Measurements from ENCODE around the gene MBD3. TPM values are rescaled to one million over a fixed set of nuclear protein-coding genes. Genes with fewer than 3 reads are reported as not detected.
A peak's percentile ranks its signal among the peaks of the same experiment; 100 is the strongest.

The MBD3 gene
- total RNA-seq, 1 donor from 2014 or later, result 51.7 TPM

DNA sequence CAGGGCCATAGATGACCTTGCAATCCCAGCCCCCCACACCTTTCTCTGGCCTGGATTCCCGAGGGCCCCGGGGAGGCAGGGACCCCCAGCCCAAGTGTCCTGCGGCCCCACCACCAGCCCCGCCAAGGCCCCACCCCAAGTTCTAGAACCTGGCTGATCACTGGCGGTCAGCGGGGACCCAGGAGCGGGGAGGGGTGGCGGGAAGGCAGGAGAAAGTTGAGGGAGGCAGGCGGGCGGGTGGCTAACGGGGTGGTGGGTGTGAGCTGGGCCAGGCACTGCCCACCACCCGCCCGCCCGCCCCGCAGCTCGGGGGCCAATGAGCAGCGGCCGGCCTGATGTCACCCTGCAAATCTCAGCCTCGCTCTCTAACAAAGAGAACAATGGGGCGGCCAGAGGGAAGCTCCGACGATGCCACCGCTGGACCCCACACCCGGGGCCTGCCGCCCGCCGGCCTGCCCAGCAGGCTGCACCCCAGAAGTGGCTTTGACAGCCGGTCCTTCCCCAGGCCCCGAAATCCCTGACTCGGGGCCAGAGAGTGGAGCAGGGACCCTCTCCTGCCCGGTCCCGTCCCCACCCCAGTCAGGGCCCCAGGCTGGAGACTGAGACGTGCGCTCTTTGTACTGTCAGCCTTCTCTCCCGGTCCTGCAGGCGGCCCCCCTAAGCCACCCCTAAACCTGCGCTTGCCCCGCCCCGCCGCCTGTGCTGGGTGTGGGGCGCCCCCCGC is 26.1 kb downstream of the MBD3 start:
- Histone ChIP-seq H3K36me3 (ENCODE audit: control insufficient read depth in 3 of 3, insufficient read depth in 3 of 3, low read length in 3 of 3) (no peaks in the 10 kb centered on the region), H3K27me3 (ENCODE audit: control insufficient read depth in 3 of 3, insufficient read depth in 3 of 3, low read length in 3 of 3) (peaks cover 2 to 11% (median 7%) of the 10 kb centered on the region in 3 donors), H3K27ac (ENCODE audit: low read depth, low read length) (no peak overlapping the region), H3K4me3 (ENCODE audit: low read length in 3 of 3) (peak overlapping the region; percentile 32 to 61 (median 54)), H3K9ac (ENCODE audit: low read depth in 1 of 3, low read length in 3 of 3) (peak overlapping the region; percentile 23 to 68 (median 62)), H3K4me1 (ENCODE audit: control insufficient read depth in 3 of 3, insufficient read depth in 3 of 3, low read length in 3 of 3) (peaks cover 4 to 5% (median 4%) of the 10 kb centered on the region in 3 donors), H3K9me3 (ENCODE audit: control insufficient read depth in 3 of 3, low read length in 3 of 3) (no peaks in the 10 kb centered on the region)

GRCh38 chr19:1563251-1563650 is 29.4 kb downstream of the MBD3 start:
- H3K9ac ChIP-seq (ENCODE audit: low read depth in 1 of 3, low read length in 3 of 3), result no peak overlapping the region
- peaks cover 0 to 4% (median 2%) of the 10 kb centered on the region in 3 donors for H3K4me1 ChIP-seq (ENCODE audit: control insufficient read depth in 3 of 3, insufficient read depth in 3 of 3, low read length in 3 of 3)
- H3K4me3 ChIP-seq (ENCODE audit: low read length in 3 of 3), result no peak overlapping the region
- H3K36me3 ChIP-seq (ENCODE audit: control insufficient read depth in 3 of 3, insufficient read depth in 3 of 3, low read length in 3 of 3), result no peaks in the 10 kb centered on the region
- peaks cover 0 to 11% (median 7%) of the 10 kb centered on the region in 3 donors for H3K27me3 ChIP-seq (ENCODE audit: control insufficient read depth in 3 of 3, insufficient read depth in 3 of 3, low read length in 3 of 3)
- H3K27ac ChIP-seq (ENCODE audit: low read depth, low read length), result no peak overlapping the region
- no peaks in the 10 kb centered on the region for H3K9me3 ChIP-seq (ENCODE audit: control insufficient read depth in 3 of 3, low read length in 3 of 3)

GRCh38 chr19:1561236-1561842 is 31.3 kb downstream of the MBD3 start:
- Histone ChIP-seq H3K9ac (ENCODE audit: low read depth in 1 of 3, low read length in 3 of 3) (no peak overlapping the region), H3K36me3 (ENCODE audit: control insufficient read depth in 3 of 3, insufficient read depth in 3 of 3, low read length in 3 of 3) (no peaks in the 10 kb centered on the region), H3K27me3 (ENCODE audit: control insufficient read depth in 3 of 3, insufficient read depth in 3 of 3, low read length in 3 of 3) (peaks cover 0 to 11% (median 7%) of the 10 kb centered on the region in 3 donors), H3K4me3 (ENCODE audit: low read length in 3 of 3) (no peak overlapping the region), H3K9me3 (ENCODE audit: control insufficient read depth in 3 of 3, low read length in 3 of 3) (no peaks in the 10 kb centered on the region), H3K27ac (ENCODE audit: low read depth, low read length) (no peak overlapping the region), H3K4me1 (ENCODE audit: control insufficient read depth in 3 of 3, insufficient read depth in 3 of 3, low read length in 3 of 3) (peaks cover 0 to 4% (median 2%) of the 10 kb centered on the region in 3 donors)

DNA sequence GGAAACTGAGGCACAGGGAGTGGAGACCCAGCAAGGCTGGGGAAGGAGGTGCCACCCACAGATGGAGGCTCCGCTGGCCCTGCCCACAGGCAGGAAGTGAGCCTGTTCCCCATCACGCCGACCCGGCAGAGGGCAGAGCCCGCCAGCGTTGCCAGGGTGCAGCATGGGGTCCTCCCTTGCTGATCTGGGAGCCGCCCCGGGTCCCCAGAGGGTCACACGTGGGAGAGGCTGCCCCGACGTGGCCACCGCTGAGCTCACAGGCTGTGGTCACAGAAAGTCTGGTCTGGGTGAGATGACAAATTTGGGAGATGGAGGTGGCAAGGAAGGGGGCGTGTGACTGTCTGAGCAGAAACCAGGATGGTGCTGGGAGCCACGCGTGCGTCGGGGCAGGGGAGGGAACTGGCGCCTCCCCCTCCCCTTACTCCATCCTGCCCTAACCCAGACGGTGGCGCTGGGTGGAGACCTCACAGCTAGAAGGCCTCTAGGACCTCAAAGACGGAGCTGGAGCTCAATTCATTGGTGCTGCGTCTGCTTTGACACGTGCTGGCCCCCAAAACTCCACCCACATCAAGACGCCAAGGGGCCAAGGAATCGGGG is 32.3 kb downstream of the MBD3 start:
- H3K9ac ChIP-seq (ENCODE audit: low read depth in 1 of 3, low read length in 3 of 3), result no peak overlapping the region
- no peaks in the 10 kb centered on the region for H3K4me1 ChIP-seq (ENCODE audit: control insufficient read depth in 3 of 3, insufficient read depth in 3 of 3, low read length in 3 of 3)
- no peak overlapping the region for H3K27ac ChIP-seq (ENCODE audit: low read depth, low read length)
- peaks cover 0 to 2% (median 0%) of the 10 kb centered on the region in 3 donors for H3K27me3 ChIP-seq (ENCODE audit: control insufficient read depth in 3 of 3, insufficient read depth in 3 of 3, low read length in 3 of 3)
- no peaks in the 10 kb centered on the region for H3K9me3 ChIP-seq (ENCODE audit: control insufficient read depth in 3 of 3, low read length in 3 of 3)
- no peak overlapping the region for H3K4me3 ChIP-seq (ENCODE audit: low read length in 3 of 3)
- no peaks in the 10 kb centered on the region for H3K36me3 ChIP-seq (ENCODE audit: control insufficient read depth in 3 of 3, insufficient read depth in 3 of 3, low read length in 3 of 3)

DNA sequence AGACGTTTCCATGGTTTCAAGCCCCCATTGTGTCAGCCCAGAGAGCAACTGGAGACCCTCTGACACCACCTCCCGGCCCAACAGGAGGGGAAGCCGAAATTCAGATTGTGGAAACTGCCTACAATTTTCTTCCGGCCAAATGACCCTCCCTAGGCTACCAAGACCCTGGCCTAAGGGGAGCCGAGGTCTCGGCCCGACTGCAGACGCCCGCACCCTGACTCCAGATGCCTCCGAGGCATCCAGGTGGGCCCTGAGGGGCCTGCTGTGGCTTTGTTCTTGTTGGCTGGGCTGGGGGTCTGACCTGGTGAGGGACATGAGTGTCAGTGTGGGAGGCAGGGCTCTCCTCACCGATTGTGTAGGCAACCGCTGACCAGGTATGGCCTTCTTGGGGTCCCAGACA is 34.1 kb downstream of the MBD3 start:
- no peak overlapping the region for H3K4me3 ChIP-seq (ENCODE audit: low read length in 3 of 3)
- H3K36me3 ChIP-seq (ENCODE audit: control insufficient read depth in 3 of 3, insufficient read depth in 3 of 3, low read length in 3 of 3), result no peaks in the 10 kb centered on the region
- H3K27me3 ChIP-seq (ENCODE audit: control insufficient read depth in 3 of 3, insufficient read depth in 3 of 3, low read length in 3 of 3), result no peaks in the 10 kb centered on the region
- H3K27ac ChIP-seq (ENCODE audit: low read depth, low read length), result no peak overlapping the region
- H3K9me3 ChIP-seq (ENCODE audit: control insufficient read depth in 3 of 3, low read length in 3 of 3), result no peaks in the 10 kb centered on the region
- no peak overlapping the region for H3K9ac ChIP-seq (ENCODE audit: low read depth in 1 of 3, low read length in 3 of 3)
- no peaks in the 10 kb centered on the region for H3K4me1 ChIP-seq (ENCODE audit: control insufficient read depth in 3 of 3, insufficient read depth in 3 of 3, low read length in 3 of 3)

- Histone ChIP-seq H3K27ac (ENCODE audit: low read depth, low read length) (no peak overlapping the region), H3K27me3 (ENCODE audit: control insufficient read depth in 3 of 3, insufficient read depth in 3 of 3, low read length in 3 of 3) (no peaks in the 10 kb centered on the region), H3K9ac (ENCODE audit: low read depth in 1 of 3, low read length in 3 of 3) (no peak overlapping the region), H3K4me1 (ENCODE audit: control insufficient read depth in 3 of 3, insufficient read depth in 3 of 3, low read length in 3 of 3) (no peaks in the 10 kb centered on the region), H3K4me3 (ENCODE audit: low read length in 3 of 3) (no peak overlapping the region), H3K36me3 (ENCODE audit: control insufficient read depth in 3 of 3, insufficient read depth in 3 of 3, low read length in 3 of 3) (no peaks in the 10 kb centered on the region), H3K9me3 (ENCODE audit: control insufficient read depth in 3 of 3, low read length in 3 of 3) (no peaks in the 10 kb centered on the region)
Observed at GRCh38 chr19:1556390-1557070, 36.1 kb downstream of the MBD3 start.

- no peaks in the 10 kb centered on the region for H3K36me3 ChIP-seq (ENCODE audit: control insufficient read depth in 3 of 3, insufficient read depth in 3 of 3, low read length in 3 of 3)
- H3K9ac ChIP-seq (ENCODE audit: low read depth in 1 of 3, low read length in 3 of 3), result no peak overlapping the region
- H3K27ac ChIP-seq (ENCODE audit: low read depth, low read length), result no peak overlapping the region
Observed at GRCh38 chr19:1555487-1556389, 36.9 kb downstream of the MBD3 start.

DNA sequence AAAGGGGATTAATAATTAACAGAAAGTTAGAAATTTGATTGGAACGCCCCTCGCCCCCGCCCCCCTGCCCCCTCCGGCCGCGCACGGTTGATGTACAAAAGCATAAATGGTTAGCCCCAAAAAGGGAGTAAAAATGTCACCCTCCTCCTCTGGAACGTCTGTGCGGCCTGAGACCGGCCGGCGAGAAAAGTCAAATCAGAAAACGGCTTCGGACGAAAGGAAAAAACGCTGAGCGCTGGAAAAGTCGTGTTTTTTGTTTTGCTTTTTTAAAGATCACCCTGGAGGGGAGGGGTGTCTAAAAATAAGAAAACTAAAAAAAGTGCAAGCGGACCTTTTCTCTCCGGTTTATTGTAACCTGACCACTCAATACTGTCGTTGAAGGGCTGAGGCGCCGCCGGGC is 37.7 kb downstream of the MBD3 start:
- no peaks in the 10 kb centered on the region for H3K4me1 ChIP-seq (ENCODE audit: control insufficient read depth in 3 of 3, insufficient read depth in 3 of 3, low read length in 3 of 3)
- no peaks in the 10 kb centered on the region for H3K36me3 ChIP-seq (ENCODE audit: control insufficient read depth in 3 of 3, insufficient read depth in 3 of 3, low read length in 3 of 3)

More at GRCh38 chr19:1555487-1556389, 36.9 kb downstream of the MBD3 start:
- Histone ChIP-seq H3K4me1 (ENCODE audit: control insufficient read depth in 3 of 3, insufficient read depth in 3 of 3, low read length in 3 of 3) (no peaks in the 10 kb centered on the region), H3K9me3 (ENCODE audit: control insufficient read depth in 3 of 3, low read length in 3 of 3) (no peaks in the 10 kb centered on the region), H3K4me3 (ENCODE audit: low read length in 3 of 3) (no peak overlapping the region), H3K27me3 (ENCODE audit: control insufficient read depth in 3 of 3, insufficient read depth in 3 of 3, low read length in 3 of 3) (peaks cover 0 to 4% (median 0%) of the 10 kb centered on the region in 3 donors)

GRCh38 chr19:1553415-1553814 is 39.2 kb downstream of the MBD3 start:
- H3K36me3 ChIP-seq (ENCODE audit: control insufficient read depth in 3 of 3, insufficient read depth in 3 of 3, low read length in 3 of 3), result no peaks in the 10 kb centered on the region
- H3K9me3 ChIP-seq (ENCODE audit: control insufficient read depth in 3 of 3, low read length in 3 of 3), result no peaks in the 10 kb centered on the region
- no peak overlapping the region for H3K27ac ChIP-seq (ENCODE audit: low read depth, low read length)
- H3K4me3 ChIP-seq (ENCODE audit: low read length in 3 of 3), result no peak overlapping the region
- H3K4me1 ChIP-seq (ENCODE audit: control insufficient read depth in 3 of 3, insufficient read depth in 3 of 3, low read length in 3 of 3), result no peaks in the 10 kb centered on the region
- peaks cover 0 to 8% (median 4%) of the 10 kb centered on the region in 3 donors for H3K27me3 ChIP-seq (ENCODE audit: control insufficient read depth in 3 of 3, insufficient read depth in 3 of 3, low read length in 3 of 3)
- H3K9ac ChIP-seq (ENCODE audit: low read depth in 1 of 3, low read length in 3 of 3), result no peak overlapping the region

More for the DNA sequence above, 37.7 kb downstream of the MBD3 start:
- H3K27me3 ChIP-seq (ENCODE audit: control insufficient read depth in 3 of 3, insufficient read depth in 3 of 3, low read length in 3 of 3), result peaks cover 0 to 8% (median 4%) of the 10 kb centered on the region in 3 donors
- H3K9me3 ChIP-seq (ENCODE audit: control insufficient read depth in 3 of 3, low read length in 3 of 3), result no peaks in the 10 kb centered on the region
- no peak overlapping the region for H3K9ac ChIP-seq (ENCODE audit: low read depth in 1 of 3, low read length in 3 of 3)
- H3K27ac ChIP-seq (ENCODE audit: low read depth, low read length), result no peak overlapping the region
- no peak overlapping the region for H3K4me3 ChIP-seq (ENCODE audit: low read length in 3 of 3)
